GM12878 (cell line): Measurements from ENCODE around the gene YIPF4. TPM values are rescaled to one million over a fixed set of nuclear protein-coding genes. Genes with fewer than 3 reads are reported as not detected.

Source experiments
- ATAC-seq: fragments of 200-7000 bp; cut with Tn5 transposase; 3 replicates; pipeline ENCODE4 v1.9.1; 2020; ENCODE audit warnings: mild to moderate bottlenecking, moderate library complexity
- BruUV-seq: library from RNA; stranded (reverse); fragments of 400-500 nt; replicated peaks from 2 replicates; lab custom pipeline; 2021; lab: Mats Ljungman, UMichigan
- CTCF ChIA-PET: fragments of 300-600 bp; sonication (Branson Sonifier 250); formaldehyde crosslinking; extraction: SDS; loops from one replicate; lab custom pipeline; 2021; ENCODE audit warnings: inconsistent platforms; lab: Yijun Ruan, JAX
- POLR2A ChIA-PET: fragments of 350-600 bp; formaldehyde crosslinking; extraction: SDS; loops from one replicate; lab custom pipeline; 2021; ENCODE audit warnings: inconsistent platforms; lab: Charles Lee
- RAD21 ChIA-PET: fragments of 300-600 bp; sonication (Branson Sonifier 250); formaldehyde crosslinking; loops from one replicate; lab custom pipeline; 2023; ENCODE audit warnings: antibody characterized with exemption; ENCODE audit not compliant: unreplicated experiment; lab: Charles Lee
- SMC1A ChIA-PET: fragments of 300-600 bp; sonication (Branson Sonifier 250); formaldehyde crosslinking; loops from one replicate; lab custom pipeline; 2023; ENCODE audit not compliant: unreplicated experiment, uncharacterized antibody; lab: Charles Lee
- DNase-seq: peaks from one replicate; pipeline ENCODE4 v3.0.0-alpha.2; 2011; ENCODE audit warnings: low read depth, low spot score
- FAIRE-seq: peaks from 3 replicates; lab custom pipeline; 2011; peaks lifted over from hg19 to GRCh38; lab: Jason Lieb, UNC
- H2AFZ ChIP-seq: 2 replicates; pipeline ENCODE4 v1.6.0; 2011; ENCODE audit warnings: low read depth, low read length, control low read depth; ENCODE audit not compliant: control insufficient read depth
- H3K27ac ChIP-seq: 2 replicates; pipeline ENCODE4 v1.5.1; 2011; ENCODE audit warnings: control low read depth; ENCODE audit not compliant: control insufficient read depth, insufficient read depth
- H3K27me3 ChIP-seq, 2 experiments: replicated peaks in 1 of 2; 2 replicates each; pipeline versions ENCODE4 v1.6.0 to v1.6.1; 2011; ENCODE audit warnings: low read length in 1 of 2; ENCODE audit not compliant: control insufficient read depth in 2 of 2, insufficient read depth in 2 of 2
- H3K36me3 ChIP-seq, 2 experiments: 2 replicates each; pipeline ENCODE4 v1.5.1; 2011; ENCODE audit warnings: low read length in 1 of 2; ENCODE audit not compliant: control insufficient read depth in 2 of 2, insufficient read depth in 2 of 2
- H3K4me1 ChIP-seq: 2 replicates; pipeline ENCODE4 v1.6.1; 2011; ENCODE audit warnings: mild to moderate bottlenecking, low read length, moderate library complexity, mixed read lengths; ENCODE audit not compliant: control insufficient read depth, insufficient read depth
- H3K4me2 ChIP-seq: 2 replicates; pipeline ENCODE4 v1.6.0; 2011; ENCODE audit warnings: control low read depth; ENCODE audit not compliant: control insufficient read depth, insufficient read depth
- H3K4me3 ChIP-seq: fragments of 200-600 bp; sonication (generic); 2 replicates; pipeline ENCODE4 v1.5.1; 2016
- H3K79me2 ChIP-seq: 2 replicates; pipeline ENCODE4 v1.6.0; 2011; ENCODE audit warnings: low read length; ENCODE audit not compliant: control insufficient read depth, insufficient read depth
- H3K9ac ChIP-seq: 2 replicates; pipeline ENCODE4 v1.8.0; 2011; ENCODE audit warnings: low read length, control low read depth, mixed read lengths; ENCODE audit not compliant: control insufficient read depth, insufficient read depth
- H3K9me3 ChIP-seq: replicated peaks from 3 replicates; pipeline ENCODE4 v1.5.1; 2011; ENCODE audit warnings: mild to moderate bottlenecking, low read length; ENCODE audit not compliant: control insufficient read depth, insufficient read depth
- H4K20me1 ChIP-seq: 2 replicates; pipeline ENCODE4 v1.6.0; 2011; ENCODE audit not compliant: control insufficient read depth, insufficient read depth
- HDAC6 ChIP-seq: fragments of 200-600 bp; sonication (generic); IDR thresholded peaks from one replicate; pipeline ENCODE4 v1.8.0; 2017; ENCODE audit warnings: antibody characterized with exemption; ENCODE audit not compliant: unreplicated experiment
- JUNB ChIP-seq: IDR thresholded peaks from 2 replicates; pipeline ENCODE4 v1.6.1; 2016; ENCODE audit warnings: antibody characterized with exemption, mild to moderate bottlenecking
- MAX ChIP-seq: IDR thresholded peaks from 2 replicates; pipeline ENCODE4 v1.6.1; 2012; ENCODE audit warnings: low read depth, low read length, improper control_type of control experiment
- SMC3 ChIP-seq: IDR thresholded peaks from 2 replicates; pipeline ENCODE4 v1.6.1; 2011; ENCODE audit warnings: low read length, improper control_type of control experiment, borderline replicate concordance
- SPI1 ChIP-seq: IDR thresholded peaks from 2 replicates; pipeline ENCODE4 v1.6.1; 2011; ENCODE audit warnings: low read depth, mild to moderate bottlenecking, low read length, moderate library complexity, borderline replicate concordance; ENCODE audit not compliant: insufficient read depth
- SREBF1 ChIP-seq: IDR thresholded peaks from 2 replicates; pipeline ENCODE4 v1.6.1; 2012; ENCODE audit warnings: mild to moderate bottlenecking, low read length
- USF1 ChIP-seq: IDR thresholded peaks from 2 replicates; pipeline ENCODE4 v1.6.1; 2011; ENCODE audit warnings: borderline replicate concordance, low read depth, mild to moderate bottlenecking, moderate library complexity, mixed read lengths, low read length; ENCODE audit not compliant: insufficient read depth; ENCODE audit errors: extremely low read length
- ZNF217 ChIP-seq: fragments of 450-650 bp; IDR thresholded peaks from 2 replicates; pipeline ENCODE4 v1.6.1; 2017; ENCODE audit warnings: antibody characterized with exemption, mild to moderate bottlenecking
- WGBS: methylation state at CpG from one replicate; pipeline ENCODE4 v1.1.6; 2016; ENCODE audit warnings: low lambda C conversion rate; ENCODE audit not compliant: insufficient replicate concordance, insufficient coverage; ENCODE audit errors: missing lambda C conversion rate; 5-methylcytosine and 5-hydroxymethylcytosine counted together
- in situ Hi-C: fragments of 300-500 bp; cut with MboI; formaldehyde crosslinking; loops from 9 replicates; pipeline ENCODE4 v1.14.3; 2018; ENCODE audit warnings: mixed read lengths
- intact Hi-C: fragments of 100-400 bp; cut with micrococcal nuclease; formaldehyde crosslinking; loops from one replicate; pipeline ENCODE4 v1.14.2; 2022; ENCODE audit not compliant: unreplicated experiment
- polyA plus RNA-seq, 11 experiments: library from polyadenylated mRNA; depleted of rRNA in 4 of 11; unstranded in 6 of 11; stranded (reverse) in 5 of 11; fragments of >200 nt; fragmentation: Nextera tagmentation in 4 of 11; fragmentation: Illumina TruSeq in 1 of 11; extraction: Ambion mirVana in 4 of 11; extraction: Trizol in 1 of 11; gene quantifications; 1 replicate in 1 of 11; 2 replicates in 10 of 11; pipeline versions ENCODE4 v1.2.1 to v1.2.3, GENCODE V29; 2011 to 2016; ENCODE audit warnings: inconsistent platforms in 2 of 11, missing spikeins in 2 of 11, low read depth in 1 of 11
- total RNA-seq, 4 experiments: library from RNA; depleted of rRNA in 3 of 4; stranded (reverse); fragments of >200 nt in 3 of 4; fragmentation: Illumina TruSeq in 1 of 4; extraction: Trizol in 1 of 4; gene quantifications; 2 replicates each; pipeline versions ENCODE4 v1.2.1 to v1.2.3, GENCODE V29; 2013 to 2021
- TF ChIP-seq, protein P1 (sequence below): fragments of 450-650 bp; conservative IDR thresholded peaks from 2 replicates; pipeline ENCODE4 v1.6.1; 2017; ENCODE audit warnings: mild to moderate bottlenecking, moderate library complexity
- TF ChIP-seq, protein P2 (sequence below): fragments of 450-650 bp; IDR thresholded peaks from 2 replicates; pipeline ENCODE4 v1.6.1; 2017; ENCODE audit warnings: mild to moderate bottlenecking
- TF ChIP-seq, protein P3 (sequence below): IDR thresholded peaks from 2 replicates; pipeline ENCODE4 v1.6.1; 2012; ENCODE audit warnings: low read length, inconsistent platforms

Gene YIPF4
- total and polyA plus RNA-seq, 10 of the 15 experiments (the other 5 are each of a cell fraction or from before 2014, with no cell fraction given): 2.8 to 60.4 (median 11.1) TPM

DNA sequence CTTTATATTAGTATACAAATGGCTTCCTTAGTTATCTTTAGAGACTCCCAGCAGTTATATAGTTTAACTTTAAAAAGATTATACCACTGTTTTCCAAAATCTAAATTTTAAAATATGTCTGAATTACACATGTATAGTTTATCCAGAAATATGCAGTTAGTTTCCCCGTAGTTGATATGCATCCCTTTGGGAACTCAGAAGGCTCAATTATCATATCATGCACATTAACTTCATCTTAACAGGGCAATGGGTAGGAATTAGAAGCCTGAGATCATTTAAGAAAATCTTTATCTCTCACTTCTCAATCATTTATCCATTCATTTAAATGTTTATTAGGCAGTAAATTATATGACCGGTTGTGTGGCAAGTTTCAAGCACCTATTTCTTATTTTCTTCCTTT lies 40.2 kb upstream of the YIPF4 start:
- CTCF ChIA-PET: no interaction called here
- DNase-seq (no peak), FAIRE-seq (no peak), ATAC-seq (no peak)
- WGBS: 98% methylated on average over 2 of the region's 2 CpGs
- H3K4me2 ChIP-seq: no peak overlapping the region
- no peaks in the 10 kb centered on the region for H3K36me3 ChIP-seq
- BruUV-seq: no TSS peak
- H3K27me3 ChIP-seq: no peaks in the 10 kb centered on the region
- no peak overlapping the region for H2AFZ ChIP-seq
- TF ChIP-seq, protein P1, sequence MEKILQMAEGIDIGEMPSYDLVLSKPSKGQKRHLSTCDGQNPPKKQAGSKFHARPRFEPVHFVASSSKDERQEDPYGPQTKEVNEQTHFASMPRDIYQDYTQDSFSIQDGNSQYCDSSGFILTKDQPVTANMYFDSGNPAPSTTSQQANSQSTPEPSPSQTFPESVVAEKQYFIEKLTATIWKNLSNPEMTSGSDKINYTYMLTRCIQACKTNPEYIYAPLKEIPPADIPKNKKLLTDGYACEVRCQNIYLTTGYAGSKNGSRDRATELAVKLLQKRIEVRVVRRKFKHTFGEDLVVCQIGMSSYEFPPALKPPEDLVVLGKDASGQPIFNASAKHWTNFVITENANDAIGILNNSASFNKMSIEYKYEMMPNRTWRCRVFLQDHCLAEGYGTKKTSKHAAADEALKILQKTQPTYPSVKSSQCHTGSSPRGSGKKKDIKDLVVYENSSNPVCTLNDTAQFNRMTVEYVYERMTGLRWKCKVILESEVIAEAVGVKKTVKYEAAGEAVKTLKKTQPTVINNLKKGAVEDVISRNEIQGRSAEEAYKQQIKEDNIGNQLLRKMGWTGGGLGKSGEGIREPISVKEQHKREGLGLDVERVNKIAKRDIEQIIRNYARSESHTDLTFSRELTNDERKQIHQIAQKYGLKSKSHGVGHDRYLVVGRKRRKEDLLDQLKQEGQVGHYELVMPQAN: no peak
- TF ChIP-seq SPI1 (no peak), HDAC6 (no peak), SREBF1 (no peak), ZNF217 (no peak)
- POLR2A ChIA-PET: no interaction called here
- no peaks in the 10 kb centered on the region for H3K4me1 ChIP-seq
- H3K9me3 ChIP-seq: no peaks in the 10 kb centered on the region
- SMC1A ChIA-PET: no interaction called here
- no peaks in the 10 kb centered on the region for H3K79me2 ChIP-seq
- no peak overlapping the region for H3K9ac ChIP-seq
- no peak overlapping the region for H3K27ac ChIP-seq
- H3K4me3 ChIP-seq: no peak overlapping the region
- H4K20me1 ChIP-seq: no peaks in the 10 kb centered on the region
- in situ Hi-C loops: no loop called here
- intact Hi-C loops: no loop called here
- RAD21 ChIA-PET: no interaction called here

DNA sequence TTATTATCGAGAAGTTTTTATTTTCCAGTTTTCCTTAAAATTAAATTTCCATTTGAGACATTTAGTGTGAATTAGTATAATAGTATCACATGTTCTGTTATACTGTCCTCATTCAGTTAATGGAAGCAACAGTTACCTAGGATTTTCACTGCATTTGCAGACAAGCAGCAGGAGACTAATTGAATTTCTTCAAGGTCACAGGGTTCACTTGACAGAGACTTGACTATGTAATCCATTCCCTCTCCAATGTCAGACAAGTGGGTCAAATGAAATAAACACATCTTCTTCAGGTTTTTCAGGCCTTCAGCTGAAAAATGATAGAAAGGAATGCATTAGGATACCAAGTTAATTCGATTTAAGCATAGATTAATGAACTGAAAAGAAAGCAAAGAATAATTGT lies 39.7 kb upstream of the YIPF4 start:
- ChIA-PET POLR2A (no interaction called here), SMC1A (no interaction called here), RAD21 (interaction anchor here (0.5 kb wide), 1 partner anchor 48 kb away, joined by 3 read pairs; no protein-coding TSS in a partner anchor), CTCF (no interaction called here)
- intact Hi-C loops: no loop called here
- Histone ChIP-seq H3K27me3 (no peaks in the 10 kb centered on the region), H3K9me3 (no peaks in the 10 kb centered on the region), H3K9ac (no peak overlapping the region), H3K79me2 (no peaks in the 10 kb centered on the region), H3K4me2 (no peak overlapping the region), H3K4me3 (no peak overlapping the region), H3K27ac (no peak overlapping the region), H3K36me3 (no peaks in the 10 kb centered on the region), H2AFZ (no peak overlapping the region), H4K20me1 (no peaks in the 10 kb centered on the region), H3K4me1 (no peaks in the 10 kb centered on the region)
- in situ Hi-C loops: no loop called here
- no peak for DNase-seq
- no TSS peak for BruUV-seq
- 98% methylated on average over 2 of the region's 2 CpGs for WGBS
- ATAC-seq: no peak
- no peak for FAIRE-seq
- TF ChIP-seq JUNB (no peak), SMC3 (no peak), USF1 (no peak), MAX (no peak)
- TF ChIP-seq, protein P2, sequence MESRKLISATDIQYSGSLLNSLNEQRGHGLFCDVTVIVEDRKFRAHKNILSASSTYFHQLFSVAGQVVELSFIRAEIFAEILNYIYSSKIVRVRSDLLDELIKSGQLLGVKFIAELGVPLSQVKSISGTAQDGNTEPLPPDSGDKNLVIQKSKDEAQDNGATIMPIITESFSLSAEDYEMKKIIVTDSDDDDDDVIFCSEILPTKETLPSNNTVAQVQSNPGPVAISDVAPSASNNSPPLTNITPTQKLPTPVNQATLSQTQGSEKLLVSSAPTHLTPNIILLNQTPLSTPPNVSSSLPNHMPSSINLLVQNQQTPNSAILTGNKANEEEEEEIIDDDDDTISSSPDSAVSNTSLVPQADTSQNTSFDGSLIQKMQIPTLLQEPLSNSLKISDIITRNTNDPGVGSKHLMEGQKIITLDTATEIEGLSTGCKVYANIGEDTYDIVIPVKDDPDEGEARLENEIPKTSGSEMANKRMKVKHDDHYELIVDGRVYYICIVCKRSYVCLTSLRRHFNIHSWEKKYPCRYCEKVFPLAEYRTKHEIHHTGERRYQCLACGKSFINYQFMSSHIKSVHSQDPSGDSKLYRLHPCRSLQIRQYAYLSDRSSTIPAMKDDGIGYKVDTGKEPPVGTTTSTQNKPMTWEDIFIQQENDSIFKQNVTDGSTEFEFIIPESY: no peak
- TF ChIP-seq, protein P3, sequence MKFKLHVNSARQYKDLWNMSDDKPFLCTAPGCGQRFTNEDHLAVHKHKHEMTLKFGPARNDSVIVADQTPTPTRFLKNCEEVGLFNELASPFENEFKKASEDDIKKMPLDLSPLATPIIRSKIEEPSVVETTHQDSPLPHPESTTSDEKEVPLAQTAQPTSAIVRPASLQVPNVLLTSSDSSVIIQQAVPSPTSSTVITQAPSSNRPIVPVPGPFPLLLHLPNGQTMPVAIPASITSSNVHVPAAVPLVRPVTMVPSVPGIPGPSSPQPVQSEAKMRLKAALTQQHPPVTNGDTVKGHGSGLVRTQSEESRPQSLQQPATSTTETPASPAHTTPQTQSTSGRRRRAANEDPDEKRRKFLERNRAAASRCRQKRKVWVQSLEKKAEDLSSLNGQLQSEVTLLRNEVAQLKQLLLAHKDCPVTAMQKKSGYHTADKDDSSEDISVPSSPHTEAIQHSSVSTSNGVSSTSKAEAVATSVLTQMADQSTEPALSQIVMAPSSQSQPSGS: no peak
